ENCODE measurements around the gene PLEKHA7. TPM values are rescaled to one million over a fixed set of nuclear protein-coding genes. Genes with fewer than 3 reads are reported as not detected.

The PLEKHA7 gene
- total and polyA plus RNA-seq, 2 experiments from 2014 or later: 0.43 TPM; not detected in 1

GRCh38 chr11:16839821-16840220, 174.4 kb downstream of the PLEKHA7 start:
- no peak for DNase-seq
- in situ Hi-C loops (cut with MboI): no loop called here
- Histone ChIP-seq H3K27me3 (replicated peaks; ENCODE audit: insufficient read depth) (0 out of 2 replicates have a peak, but pooled peaks cover 7% of the 10 kb centered on the region), H3K4me1 (ENCODE audit: insufficient read depth) (no peaks in the 10 kb centered on the region), H3K79me2 (ENCODE audit: insufficient read depth) (no peaks in the 10 kb centered on the region), H2AFZ (no peak overlapping the region), H3K9ac (no peak overlapping the region), H3K4me2 (ENCODE audit: unreplicated experiment) (no peak overlapping the region), H3K9me3 (ENCODE audit: low read depth) (no peaks in the 10 kb centered on the region), H3K4me3 (no peak overlapping the region), H3K27ac (no peak overlapping the region), H4K20me1 (ENCODE audit: insufficient read depth) (no peaks in the 10 kb centered on the region), H3F3A (ENCODE audit: insufficient read depth) (no peaks in the 10 kb centered on the region), H3K9me2 (ENCODE audit: insufficient read depth) (no peaks in the 10 kb centered on the region), H3K36me3 (ENCODE audit: low read depth) (no peaks in the 10 kb centered on the region)
- no peak for TF ChIP-seq EZH2 (IDR thresholded peaks at IDR 0.05; ENCODE audit: insufficient read depth, poor library complexity, severe bottlenecking)
- no peak for TF ChIP-seq EZH2phosphoT487 (IDR thresholded peaks at IDR 0.05; ENCODE audit: insufficient read depth, low read depth)
- WGBS, 2 experiments (ENCODE audit: low coverage in 1 of 2, low lambda C conversion rate in 2 of 2, missing lambda C conversion rate in 2 of 2): 64 to 79% methylated on average over 3 of the region's 3 CpGs

- no peak overlapping the region for H2AFZ ChIP-seq
- H4K20me1 ChIP-seq (ENCODE audit: insufficient read depth): no peaks in the 10 kb centered on the region
- in situ Hi-C loops (cut with MboI): no loop called here
- no peaks in the 10 kb centered on the region for H3K4me1 ChIP-seq (ENCODE audit: insufficient read depth)
- no peak overlapping the region for H3K4me3 ChIP-seq
- H3K9me2 ChIP-seq (ENCODE audit: insufficient read depth): no peaks in the 10 kb centered on the region
- no peaks in the 10 kb centered on the region for H3F3A ChIP-seq (ENCODE audit: insufficient read depth)
- H3K4me2 ChIP-seq (ENCODE audit: unreplicated experiment): no peak overlapping the region
- 33 to 44% methylated on average over 1 of the region's 1 CpG for WGBS, 2 experiments (ENCODE audit: low coverage in 1 of 2, low lambda C conversion rate in 2 of 2, missing lambda C conversion rate in 2 of 2)
- DNase-seq: no peak
- H3K9ac ChIP-seq: no peak overlapping the region
- H3K36me3 ChIP-seq (ENCODE audit: low read depth): no peaks in the 10 kb centered on the region
- no peaks in the 10 kb centered on the region for H3K79me2 ChIP-seq (ENCODE audit: insufficient read depth)
- TF ChIP-seq EZH2phosphoT487 (IDR thresholded peaks at IDR 0.05; ENCODE audit: insufficient read depth, low read depth) (no peak), EZH2 (IDR thresholded peaks at IDR 0.05; ENCODE audit: insufficient read depth, poor library complexity, severe bottlenecking) (no peak)
- 0 out of 2 replicates have a peak, but pooled peaks cover 7% of the 10 kb centered on the region for H3K27me3 ChIP-seq (replicated peaks; ENCODE audit: insufficient read depth)
- no peaks in the 10 kb centered on the region for H3K9me3 ChIP-seq (ENCODE audit: low read depth)
- H3K27ac ChIP-seq: no peak overlapping the region
These were observed 179.8 kb downstream of the PLEKHA7 start for GRCh38 chr11:16834384-16834783.

GRCh38 chr11:16833026-16833425, 181.2 kb downstream of the PLEKHA7 start:
- Histone ChIP-seq H3K9me3 (ENCODE audit: low read depth) (no peaks in the 10 kb centered on the region), H3K9ac (no peak overlapping the region), H3K4me2 (ENCODE audit: unreplicated experiment) (no peak overlapping the region), H2AFZ (no peak overlapping the region), H3K9me2 (ENCODE audit: insufficient read depth) (no peaks in the 10 kb centered on the region), H3K4me1 (ENCODE audit: insufficient read depth) (no peaks in the 10 kb centered on the region), H3K27ac (no peak overlapping the region), H3K79me2 (ENCODE audit: insufficient read depth) (no peaks in the 10 kb centered on the region), H3K36me3 (ENCODE audit: low read depth) (no peaks in the 10 kb centered on the region), H3K27me3 (replicated peaks; ENCODE audit: insufficient read depth) (0 out of 2 replicates have a peak, but pooled peaks cover 7% of the 10 kb centered on the region), H3F3A (ENCODE audit: insufficient read depth) (no peaks in the 10 kb centered on the region), H3K4me3 (no peak overlapping the region), H4K20me1 (ENCODE audit: insufficient read depth) (no peaks in the 10 kb centered on the region)
- no peak for DNase-seq
- 38 to 41% methylated on average over 2 of the region's 2 CpGs for WGBS, 2 experiments (ENCODE audit: low coverage in 1 of 2, low lambda C conversion rate in 2 of 2, missing lambda C conversion rate in 2 of 2)
- in situ Hi-C loops (cut with MboI): no loop called here
- TF ChIP-seq EZH2phosphoT487 (IDR thresholded peaks at IDR 0.05; ENCODE audit: insufficient read depth, low read depth) (no peak), EZH2 (IDR thresholded peaks at IDR 0.05; ENCODE audit: insufficient read depth, poor library complexity, severe bottlenecking) (no peak)

GRCh38 chr11:16832193-16832539, 182.0 kb downstream of the PLEKHA7 start:
- Histone ChIP-seq H3K9me2 (ENCODE audit: insufficient read depth) (no peaks in the 10 kb centered on the region), H4K20me1 (ENCODE audit: insufficient read depth) (no peaks in the 10 kb centered on the region), H3K27me3 (replicated peaks; ENCODE audit: insufficient read depth) (peaks cover 7% of the 10 kb centered on the region; the same call in 1 of the 2 replicates), H3K9ac (no peak overlapping the region), H3K4me1 (ENCODE audit: insufficient read depth) (no peaks in the 10 kb centered on the region), H3F3A (ENCODE audit: insufficient read depth) (no peaks in the 10 kb centered on the region), H3K79me2 (ENCODE audit: insufficient read depth) (no peaks in the 10 kb centered on the region), H2AFZ (no peak overlapping the region), H3K4me2 (ENCODE audit: unreplicated experiment) (no peak overlapping the region), H3K36me3 (ENCODE audit: low read depth) (no peaks in the 10 kb centered on the region), H3K27ac (no peak overlapping the region), H3K9me3 (ENCODE audit: low read depth) (no peaks in the 10 kb centered on the region), H3K4me3 (no peak overlapping the region)
- in situ Hi-C loops (cut with MboI): no loop called here
- DNase-seq: no peak
- TF ChIP-seq EZH2 (IDR thresholded peaks at IDR 0.05; ENCODE audit: insufficient read depth, poor library complexity, severe bottlenecking): no peak
- TF ChIP-seq EZH2phosphoT487 (IDR thresholded peaks at IDR 0.05; ENCODE audit: insufficient read depth, low read depth): no peak
- WGBS, 2 experiments (ENCODE audit: low coverage in 1 of 2, low lambda C conversion rate in 2 of 2, missing lambda C conversion rate in 2 of 2): 67 to 68% methylated on average over 1 of the region's 1 CpG
